Stimulated activated CD4-positive, alpha-beta T cell treated with anti-CD3 and anti-CD28 coated beads, Interleukin-2, amount 100 ng/mL, for 48 hours (primary cell): ENCODE data around the gene TMEM88.
"Not testable (repeated sequence)": the region's sequence is repeated elsewhere in the genome, so short reads cannot be mapped to it uniquely, and the experiment has no call there.

ENCODE experiments used
- DNase-seq, 2 donors: peaks; one replicate each; pipeline ENCODE4 v3.0.0-alpha.2; 2020

Gene TMEM88

GRCh38 chr17:7856811-7857712 is 2.2 kb downstream of the TMEM88 start, which contains the start of gene NAA38:
NAA38 (minus strand) TSS chr17:7857559; CDS start chr17:7857463, 96 bp downstream.
- DNase-seq, result peak; percentile 81 to 85

GRCh38 chr17:7857713-7858521 is 3.1 kb downstream of the TMEM88 start, which contains the start of gene CYB5D1:
CYB5D1 (plus strand) TSS chr17:7858003; CDS start chr17:7858135, 132 bp downstream.
- DNase-seq, result peak; percentile 79 to 86

GRCh38 chr17:7858522-7858810 is 3.6 kb downstream of the TMEM88 start:
- DNase-seq, result no peak

- no peak for DNase-seq
Observed at GRCh38 chr17:7859028-7859427, 4.2 kb downstream of the TMEM88 start.

- DNase-seq, result no peak
Observed at GRCh38 chr17:7862692-7863437, 8.0 kb downstream of the TMEM88 start.

- not testable (repeated sequence) for DNase-seq
Observed at GRCh38 chr17:7864384-7864783, 9.5 kb downstream of the TMEM88 start.

- no peak for DNase-seq
Observed at GRCh38 chr17:7864995-7865650, 10.3 kb downstream of the TMEM88 start.

- DNase-seq, result no peak
Observed at GRCh38 chr17:7867881-7868329, 13.0 kb downstream of the TMEM88 start.

- no peak for DNase-seq
Observed at GRCh38 chr17:7873051-7873450, 18.2 kb downstream of the TMEM88 start.

GRCh38 chr17:7875804-7876370 is 21.0 kb downstream of the TMEM88 start:
- DNase-seq, result no peak

- DNase-seq, result no peak
Observed at GRCh38 chr17:7878234-7878633, 23.4 kb downstream of the TMEM88 start.

- DNase-seq, result no peak
Observed at GRCh38 chr17:7880076-7880868, 25.4 kb downstream of the TMEM88 start.

- no peak for DNase-seq
Observed at GRCh38 chr17:7881276-7882054, 26.6 kb downstream of the TMEM88 start.

GRCh38 chr17:7882068-7882467 is 27.2 kb downstream of the TMEM88 start:
- DNase-seq, result no peak

GRCh38 chr17:7882629-7883028 is 27.8 kb downstream of the TMEM88 start:
- no peak for DNase-seq

GRCh38 chr17:7883781-7884386 is 29.0 kb downstream of the TMEM88 start:
- peak in 1 of 2 donors; percentile 21 for DNase-seq

GRCh38 chr17:7884581-7885366 is 29.9 kb downstream of the TMEM88 start:
- DNase-seq, result peak in 1 of 2 donors; percentile 20

GRCh38 chr17:7885367-7886226 is 30.7 kb downstream of the TMEM88 start:
- peak; percentile 22 to 27 for DNase-seq
